Measurements from ENCODE around the gene UBR2.
"Not testable (repeated sequence)": the region's sequence is repeated elsewhere in the genome, so short reads cannot be mapped to it uniquely, and the experiment has no call there.

UBR2 gene

DNA sequence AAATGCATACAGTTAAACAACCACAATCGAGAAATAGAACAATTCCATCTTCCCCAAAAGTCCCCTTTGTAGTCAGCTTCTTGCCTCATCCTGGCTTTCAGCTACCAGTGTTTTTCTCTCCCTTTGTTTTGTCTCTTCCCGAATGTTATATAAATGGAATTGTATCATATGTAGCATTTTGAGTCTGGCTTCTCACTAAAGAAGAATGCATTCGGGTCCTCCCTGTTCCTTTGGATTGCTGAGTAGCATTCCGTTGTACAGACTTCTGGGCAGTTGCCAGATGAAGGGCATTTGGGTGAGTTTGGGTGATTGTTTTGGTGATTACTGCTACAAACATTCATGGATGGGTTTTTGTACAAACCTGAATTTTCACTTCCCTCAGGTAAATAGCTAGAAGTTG lies 130.8 kb downstream of the UBR2 start:
- DNase-seq, result no peak

- DNase-seq, result no peak
Observed at GRCh38 chr6:42696526-42697267, 132.9 kb downstream of the UBR2 start.

DNA sequence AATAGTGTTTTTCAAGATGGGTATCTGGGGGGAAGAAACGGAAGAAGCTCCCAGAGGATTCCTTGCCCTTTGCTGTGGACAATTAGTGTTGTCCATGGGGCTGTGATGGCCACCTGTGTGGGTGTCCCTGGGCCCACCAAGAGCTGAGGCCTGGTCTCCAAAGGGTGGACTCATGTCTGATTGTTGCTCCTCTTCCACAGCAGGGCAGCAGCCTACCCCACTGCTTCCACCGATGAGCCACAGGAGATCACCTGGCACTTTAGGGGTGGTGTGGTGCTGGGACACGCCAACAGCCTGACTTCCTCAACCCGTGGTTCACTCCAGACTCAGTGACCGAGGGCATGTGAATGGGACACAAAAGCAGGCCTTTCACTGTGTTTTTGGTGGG lies 133.4 kb downstream of the UBR2 start:
- DNase-seq, result no peak

DNA sequence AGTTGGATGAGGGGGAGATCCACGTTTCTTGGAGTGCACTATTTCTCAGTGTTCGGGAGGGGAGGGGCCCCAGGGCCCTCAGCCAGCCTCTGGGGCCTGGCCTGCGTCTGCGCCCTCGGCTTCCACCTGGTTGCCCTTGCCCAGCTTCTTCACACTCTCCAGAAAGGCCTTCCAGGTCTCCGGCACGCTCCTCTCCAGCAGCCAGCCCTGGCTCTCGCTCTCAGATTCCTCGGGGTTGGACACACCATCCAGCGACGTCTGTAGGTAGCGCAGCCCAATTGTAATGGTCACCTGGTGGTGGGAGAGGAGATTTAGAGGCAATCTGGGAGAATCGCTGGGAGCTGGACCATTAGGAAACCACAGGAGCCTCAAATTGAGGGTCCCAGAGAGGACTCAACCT lies 134.4 kb downstream of the UBR2 start:
- no peak for DNase-seq

- no peak for DNase-seq
Observed at GRCh38 chr6:42702200-42702599, 138.4 kb downstream of the UBR2 start.

DNA sequence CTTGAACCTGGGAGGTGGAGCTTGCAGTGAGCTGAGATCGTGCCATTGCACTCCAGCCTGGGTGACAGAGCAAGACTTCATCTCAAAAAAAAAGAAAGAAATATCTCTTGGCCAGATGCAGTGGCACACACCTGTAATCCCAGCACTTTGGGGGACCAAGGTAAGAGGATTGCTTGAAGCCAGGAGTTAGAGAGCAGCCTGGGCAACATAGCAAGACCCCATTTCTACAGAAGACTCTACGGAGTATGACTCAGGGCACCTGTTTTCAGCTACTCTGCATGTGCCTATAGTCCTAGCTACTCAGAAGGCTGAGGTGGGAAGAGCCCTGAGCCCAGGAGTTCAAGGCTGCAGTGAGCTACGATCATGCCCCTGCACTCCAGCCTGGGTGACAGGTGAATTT lies 139.0 kb downstream of the UBR2 start:
- DNase-seq, result not testable (repeated sequence)

- DNase-seq, result no peak
Observed at GRCh38 chr6:42704251-42704936, 140.6 kb downstream of the UBR2 start.

DNA sequence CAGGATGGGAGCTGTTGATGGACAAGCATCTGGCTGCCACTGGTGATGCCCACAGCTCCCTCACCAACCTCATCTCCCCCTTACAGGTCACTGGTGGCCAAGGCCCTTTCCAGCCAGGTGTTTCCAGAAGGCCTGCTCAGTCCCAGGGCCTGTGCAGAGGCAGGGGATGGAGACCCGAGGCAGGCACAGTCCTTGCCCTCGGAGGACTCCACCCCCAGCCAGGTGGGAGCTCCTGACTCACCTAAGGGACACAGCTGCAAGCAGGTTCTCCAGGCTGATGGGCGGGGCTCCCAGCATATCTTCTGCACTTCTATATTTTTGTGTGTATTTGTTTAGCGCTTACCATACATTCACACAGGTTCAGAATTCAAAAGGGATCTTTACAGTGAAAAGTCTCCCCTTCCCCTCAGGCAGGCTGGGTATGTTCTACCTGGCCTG lies 141.1 kb downstream of the UBR2 start:
- no peak for DNase-seq

- DNase-seq, result no peak
Observed at GRCh38 chr6:42707595-42707994, 143.8 kb downstream of the UBR2 start.

- no peak for DNase-seq
Observed at GRCh38 chr6:42708096-42708495, 144.3 kb downstream of the UBR2 start.

GRCh38 chr6:42709871-42710270 lies 146.0 kb downstream of the UBR2 start:
- DNase-seq, result no peak

DNA sequence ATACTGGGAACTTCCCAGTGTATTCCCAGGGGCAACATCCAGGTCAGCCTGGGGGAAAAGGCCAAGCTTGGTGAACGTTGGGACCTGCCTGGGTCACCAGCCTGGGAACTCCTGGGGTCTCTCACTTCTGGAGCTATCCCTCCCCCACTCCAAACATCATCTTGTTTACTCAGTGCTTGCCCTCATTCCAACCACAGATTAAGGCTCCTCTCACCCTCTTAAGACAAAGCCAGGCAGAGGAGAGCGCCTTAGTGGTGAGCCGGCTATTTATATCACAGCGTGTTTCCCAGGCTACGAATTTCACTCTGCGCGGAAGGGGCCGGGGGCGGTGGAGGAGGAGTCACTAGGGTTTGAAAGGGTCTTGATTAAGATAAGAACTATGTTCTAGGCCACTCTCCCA lies 146.5 kb downstream of the UBR2 start:
- DNase-seq, result no peak

- no peak for DNase-seq
Observed at GRCh38 chr6:42711930-42712329, 148.1 kb downstream of the UBR2 start.

- DNase-seq, result no peak
Observed at GRCh38 chr6:42714098-42714761, 150.4 kb downstream of the UBR2 start.

GRCh38 chr6:42715871-42716270 lies 152.0 kb downstream of the UBR2 start:
- DNase-seq, result no peak

GRCh38 chr6:42720739-42721138 lies 156.9 kb downstream of the UBR2 start:
- DNase-seq, result no peak

DNA sequence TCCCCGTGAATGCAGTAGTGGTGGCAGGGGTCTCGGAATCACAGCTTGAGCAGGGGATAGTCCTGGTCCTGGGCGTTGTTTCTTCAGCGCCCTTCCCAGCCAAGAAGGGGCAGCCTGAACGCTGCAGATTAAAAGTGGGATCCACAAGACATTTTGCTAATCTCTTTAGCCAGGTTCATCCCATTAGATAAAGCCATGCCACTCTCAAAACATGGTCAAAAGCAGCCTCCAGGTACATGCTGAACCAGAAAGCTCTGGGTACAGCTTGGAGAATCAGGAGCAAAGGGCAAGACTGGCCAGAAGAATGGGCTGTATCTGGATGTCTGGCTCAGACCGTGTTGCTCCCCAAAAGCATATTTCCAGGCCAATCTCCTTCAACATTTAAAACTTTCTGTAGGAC lies 158.7 kb downstream of the UBR2 start, which contains the start of gene PRPH2:
Gene PRPH2, minus strand, starts transcription at position 101 of the 400 bp plus-strand sequence. CDS start 263 bp downstream, outside the sequence.
- DNase-seq, result no peak

DNA sequence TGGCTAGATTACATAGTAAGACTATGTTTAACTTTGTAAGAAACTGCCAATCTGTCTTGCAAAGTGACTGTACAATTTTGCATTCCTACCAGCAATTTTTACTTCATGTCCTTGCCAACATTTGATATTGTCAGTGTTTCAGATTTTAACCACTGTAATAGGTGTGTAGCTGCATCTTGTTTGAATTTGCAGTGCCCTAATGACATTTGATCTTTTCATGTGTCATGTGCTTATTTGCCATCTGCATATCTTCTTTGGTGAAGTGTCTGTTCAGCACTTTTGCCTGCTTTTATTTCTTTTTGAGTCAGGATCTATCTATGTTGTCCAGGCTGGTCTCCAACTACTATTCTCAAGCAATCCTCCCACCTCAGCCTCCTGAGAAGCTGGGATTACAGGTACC lies 161.0 kb downstream of the UBR2 start:
- no peak for DNase-seq

GRCh38 chr6:42726026-42726425 lies 162.2 kb downstream of the UBR2 start:
- no peak for DNase-seq

- DNase-seq, result peak; percentile 28
Observed at GRCh38 chr6:42726485-42727086, 162.8 kb downstream of the UBR2 start.

DNA sequence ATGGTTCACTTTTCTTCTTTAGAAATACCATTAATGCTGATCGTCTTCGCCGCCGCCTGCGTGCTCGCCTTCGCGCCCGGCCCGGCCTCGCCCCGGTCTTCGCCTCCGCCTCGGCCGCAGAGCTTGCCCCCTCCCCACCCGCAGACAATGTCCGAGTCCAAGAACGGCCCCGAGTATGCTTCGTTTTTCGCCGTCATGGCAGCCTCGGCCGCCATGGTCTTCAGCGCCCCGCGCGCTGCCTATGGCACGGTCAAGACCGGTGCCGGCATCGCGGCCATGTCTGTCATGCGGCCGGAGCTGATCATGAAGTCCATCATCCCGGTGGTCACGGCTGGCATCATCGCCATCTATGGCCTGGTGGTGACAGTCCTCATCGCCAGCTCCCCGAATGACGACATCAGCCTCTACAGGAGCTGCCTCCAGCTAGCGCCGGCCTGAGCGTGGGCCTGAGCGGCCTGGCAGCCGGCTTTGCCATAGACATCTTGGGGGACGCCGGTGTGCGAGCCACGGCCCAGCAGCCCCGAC lies 163.3 kb downstream of the UBR2 start:
- no peak for DNase-seq

DNA sequence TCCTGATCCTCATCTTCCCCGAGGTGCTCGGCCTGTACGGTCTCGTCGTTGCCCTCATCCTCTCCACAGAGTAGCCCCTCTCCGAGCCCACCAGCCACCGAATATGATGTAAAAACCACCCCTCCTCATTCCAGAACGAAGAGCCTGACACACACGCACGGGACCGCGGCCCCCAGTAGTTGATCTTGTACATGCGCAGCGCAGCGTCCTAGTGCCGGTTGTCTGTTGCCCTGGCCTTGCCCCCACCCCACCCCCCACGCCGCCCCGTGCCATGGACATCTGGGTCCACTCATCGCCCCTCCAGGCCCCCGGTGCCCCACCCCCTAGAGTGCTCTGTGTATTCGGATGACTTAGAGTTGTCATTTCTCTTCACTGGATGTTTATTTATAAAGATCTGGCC lies 163.8 kb downstream of the UBR2 start:
- DNase-seq, result no peak

DNA sequence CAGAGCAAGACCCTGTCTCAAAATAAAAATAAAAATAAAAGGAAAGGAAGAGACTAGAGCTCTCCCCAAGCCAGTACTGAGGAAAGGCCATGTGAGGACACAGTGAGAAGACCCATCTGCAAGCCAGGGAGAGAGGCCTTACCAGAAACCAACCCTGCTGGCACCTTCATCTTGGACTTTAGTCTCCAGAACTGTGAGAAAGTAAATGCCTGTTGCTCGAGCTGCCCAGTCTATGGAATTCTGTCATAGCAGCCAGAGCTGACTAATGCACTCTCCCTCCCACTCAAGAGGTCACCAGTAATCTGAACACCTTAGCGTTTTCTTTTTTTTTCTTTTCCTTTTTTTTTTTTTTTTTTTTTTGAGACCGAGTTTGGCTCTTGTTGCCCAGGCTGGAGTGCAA lies 165.9 kb downstream of the UBR2 start:
- no peak for DNase-seq

Measured in GF-D8 (cell line).